HG03460 (cell line): ENCODE measurements around the gene TSKS.
"Not testable (repeated sequence)": the region's sequence is repeated elsewhere in the genome, so short reads cannot be mapped to it uniquely, and the experiment has no call there.

Experiments used
- ATAC-seq: cut with Tn5 transposase; IDR thresholded peaks from one replicate; pipeline ENCODE4 v1.9.1; 2021; ENCODE audit not compliant: unreplicated experiment

Gene TSKS

GRCh38 chr19:49727217-49728030 is 35.7 kb downstream of the TSKS start:
- ATAC-seq = no peak

DNA sequence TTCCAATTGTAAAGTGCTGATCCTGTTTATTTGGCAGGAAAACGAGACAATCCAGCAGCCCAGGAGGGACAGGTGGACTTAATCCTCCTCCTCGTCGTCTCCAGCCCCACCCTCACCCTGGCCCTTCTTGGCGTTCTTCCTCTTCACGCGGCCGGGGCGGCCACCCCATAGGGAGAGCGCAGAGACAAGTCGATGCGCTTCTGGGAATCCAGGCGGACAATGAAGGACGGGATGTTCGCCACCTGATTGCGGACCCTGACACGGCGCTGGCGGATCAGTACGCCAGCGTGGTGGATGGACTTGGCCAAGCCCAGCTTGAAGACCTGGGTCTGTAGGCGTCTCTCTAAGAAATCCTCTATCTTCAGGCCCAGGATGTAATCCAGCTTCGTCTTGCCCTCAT is 43.7 kb downstream of the TSKS start:
- not testable (repeated sequence) for ATAC-seq

DNA sequence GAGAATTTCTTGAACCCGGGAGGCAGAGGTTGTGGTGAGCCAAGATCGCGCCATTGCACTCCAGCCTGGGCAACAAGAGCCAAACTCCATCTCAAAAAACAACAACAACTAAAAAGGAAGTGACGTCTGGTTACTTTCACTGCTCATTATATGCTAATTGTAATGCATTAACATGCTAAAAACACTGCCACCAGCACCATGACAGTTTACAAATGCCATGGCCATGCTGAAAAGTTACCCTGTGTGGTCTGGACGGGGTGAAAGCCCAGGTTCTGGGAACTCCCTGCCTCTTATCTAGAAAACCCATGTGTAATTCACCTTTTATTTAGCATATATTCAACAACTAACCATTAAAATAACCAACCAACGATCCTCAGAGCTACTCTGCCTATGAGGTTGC is 44.1 kb downstream of the TSKS start:
- ATAC-seq = no peak

DNA sequence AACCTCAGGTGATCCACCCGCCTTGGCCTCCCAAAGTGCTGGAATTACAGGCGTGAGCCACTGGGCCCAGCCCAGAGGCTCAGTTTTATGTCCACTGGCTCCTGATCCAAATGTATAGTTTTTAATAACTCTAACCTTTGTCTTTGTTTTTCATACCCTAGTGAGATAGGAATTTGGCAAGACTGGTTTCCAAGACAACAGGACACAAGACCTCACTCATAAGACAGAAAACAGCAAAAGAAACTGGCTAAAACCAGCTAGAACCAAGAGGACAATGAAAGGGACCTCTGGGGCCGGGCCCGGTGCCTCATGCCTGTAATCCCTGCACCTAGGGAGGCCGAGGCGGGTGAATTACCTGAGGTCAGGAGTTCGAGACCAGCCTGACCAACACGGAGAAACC is 44.6 kb downstream of the TSKS start:
- ATAC-seq = no peak

DNA sequence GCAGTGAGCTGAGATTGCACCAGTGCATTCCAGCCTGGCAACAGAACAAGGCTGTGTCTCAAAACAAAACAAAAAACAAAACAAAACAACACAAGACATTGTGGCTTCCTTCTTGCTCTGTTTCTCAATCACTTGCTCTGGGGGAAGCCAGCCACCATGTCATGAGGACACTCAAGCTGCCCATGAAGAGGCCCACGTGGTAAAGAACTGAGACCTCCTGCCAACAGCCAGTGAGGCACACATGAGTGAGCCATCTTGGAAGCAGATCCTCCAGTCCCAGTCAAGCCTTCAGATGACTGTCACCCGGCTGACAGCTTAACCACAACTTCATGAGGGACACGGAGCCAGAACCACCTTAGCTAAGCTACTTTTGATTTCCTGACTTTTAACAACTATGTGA is 47.0 kb downstream of the TSKS start:
- no peak for ATAC-seq

- no peak for ATAC-seq
These were observed 49.8 kb downstream of the TSKS start for GRCh38 chr19:49713236-49713845.

DNA sequence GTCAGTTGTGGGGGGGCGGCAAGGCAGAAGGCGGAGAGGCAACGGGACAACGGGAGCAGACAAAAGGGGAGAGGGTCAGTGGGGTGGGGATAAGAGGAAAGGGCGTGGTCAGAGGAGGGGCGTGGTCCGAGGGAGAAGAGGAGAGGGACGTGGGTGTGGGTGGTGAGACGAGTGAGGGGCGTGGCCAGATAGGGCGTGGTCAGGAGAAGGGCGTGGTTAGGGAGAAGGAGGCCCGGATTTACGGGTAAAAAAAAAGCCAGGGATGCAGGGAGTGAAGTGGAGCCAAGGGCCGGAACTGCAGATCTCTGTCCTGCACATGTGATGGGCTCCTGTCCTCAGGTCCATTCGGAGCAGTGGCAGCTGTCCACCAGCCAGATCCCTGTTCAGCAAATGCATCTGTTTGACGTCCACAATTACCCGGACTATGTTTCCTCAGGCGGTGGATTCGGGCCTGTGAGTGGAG is 50.7 kb downstream of the TSKS start:
- no peak for ATAC-seq

DNA sequence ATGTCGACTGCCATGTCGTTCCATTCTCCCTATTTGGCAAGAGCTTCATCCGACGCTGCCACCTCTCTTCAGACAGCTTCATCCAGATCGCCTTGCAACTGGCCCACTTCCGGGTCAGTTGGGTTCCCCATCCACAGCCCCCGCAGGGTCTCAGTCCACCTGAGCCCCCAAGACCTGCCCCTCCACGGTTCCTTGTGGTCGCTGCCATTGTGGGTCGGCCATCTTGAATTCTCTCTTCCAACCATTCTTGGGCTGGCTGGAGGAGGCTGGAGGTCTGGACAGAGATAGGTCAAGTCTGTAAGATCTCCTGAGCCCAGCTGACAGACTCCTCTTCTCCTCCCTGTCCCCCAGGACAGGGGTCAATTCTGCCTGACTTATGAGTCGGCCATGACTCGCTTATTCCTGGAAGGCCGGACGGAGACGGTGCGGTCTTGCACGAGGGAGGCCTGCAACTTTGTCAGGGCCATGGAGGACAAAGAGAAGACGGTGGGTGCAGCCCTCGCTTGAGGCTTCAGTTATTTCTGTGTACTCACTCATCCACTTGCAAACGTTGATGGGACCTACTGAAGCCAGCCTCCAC is 52.6 kb downstream of the TSKS start:
- ATAC-seq = no peak

GRCh38 chr19:49705919-49706318 is 57.2 kb downstream of the TSKS start:
- ATAC-seq = no peak

GRCh38 chr19:49704888-49705642 is 58.0 kb downstream of the TSKS start:
- ATAC-seq = no peak

- ATAC-seq = no peak
These were observed 61.8 kb downstream of the TSKS start for GRCh38 chr19:49701271-49701786.

- ATAC-seq = no peak
These were observed 62.5 kb downstream of the TSKS start for GRCh38 chr19:49700563-49700962.

GRCh38 chr19:49699364-49699763 is 63.7 kb downstream of the TSKS start:
- no peak for ATAC-seq

DNA sequence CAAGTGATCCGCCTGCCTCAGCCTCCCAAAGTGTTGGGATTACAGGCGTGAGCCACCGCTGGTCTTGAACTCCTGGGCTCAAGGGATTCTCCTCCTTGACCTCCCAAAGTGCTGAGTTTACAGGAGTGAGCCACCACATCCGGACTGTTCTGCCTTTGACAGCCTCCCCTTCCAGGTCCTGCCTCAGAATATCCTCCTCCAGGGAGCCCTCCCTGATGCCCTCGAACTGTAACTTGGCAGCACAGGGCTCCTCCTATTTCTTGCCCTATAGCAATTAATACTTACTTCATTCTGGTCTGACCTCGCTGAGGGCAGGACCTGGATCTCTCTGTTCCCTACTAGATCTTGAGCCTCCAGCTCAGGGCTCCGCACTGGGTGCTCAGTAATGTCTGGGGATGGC is 66.2 kb downstream of the TSKS start:
- no peak for ATAC-seq

- ATAC-seq = no peak
These were observed 67.0 kb downstream of the TSKS start for GRCh38 chr19:49696115-49696514.

GRCh38 chr19:49692147-49692506 is 71.0 kb downstream of the TSKS start:
- no peak for ATAC-seq

DNA sequence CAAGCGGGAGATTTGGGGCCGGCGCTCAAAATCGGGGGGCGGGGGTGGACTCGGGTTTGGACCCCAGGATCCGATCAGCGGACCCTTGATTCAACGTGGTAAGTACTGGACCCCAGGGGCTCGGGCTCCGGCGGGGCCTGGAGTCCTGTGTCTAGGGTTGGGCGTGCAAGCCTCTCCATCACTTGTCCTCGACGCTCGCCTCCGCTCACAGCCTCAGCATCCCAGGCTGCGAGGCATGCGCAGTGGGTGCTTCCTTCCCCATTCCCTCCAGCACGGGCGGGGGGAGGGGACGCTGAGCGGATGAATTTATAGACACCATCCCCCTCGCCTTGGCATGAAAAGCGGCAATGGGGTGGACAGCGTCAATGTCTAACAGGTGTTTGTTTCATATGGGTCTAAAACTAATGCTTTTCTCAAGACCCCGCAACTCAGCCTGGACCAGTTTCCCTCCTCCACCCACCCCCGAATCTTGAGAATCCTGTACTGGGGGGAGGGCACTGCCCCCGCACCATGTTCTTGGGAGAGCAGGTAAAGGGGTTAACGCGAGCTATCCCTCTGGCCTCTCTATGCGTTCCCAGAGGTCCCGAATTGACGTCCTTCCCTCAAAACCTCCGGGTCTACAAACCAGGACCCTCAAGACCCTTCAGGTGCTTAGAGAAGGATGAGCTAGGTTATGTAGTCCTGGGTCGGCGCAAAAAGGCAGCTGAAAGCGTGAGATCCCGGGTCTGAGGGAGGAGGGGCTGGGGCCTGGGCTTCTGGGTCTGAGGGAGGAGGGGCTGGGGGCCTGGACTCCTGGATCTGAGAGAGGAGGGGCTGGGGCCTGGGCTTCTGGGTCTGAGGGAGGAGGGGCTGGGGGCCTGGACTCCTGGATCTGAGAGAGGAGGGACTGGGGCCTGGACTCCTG is 71.6 kb downstream of the TSKS start:
- ATAC-seq = no peak

- no peak for ATAC-seq
These were observed 72.4 kb downstream of the TSKS start, which contains the start of gene CPT1C for GRCh38 chr19:49690656-49691242. CPT1C (plus strand) TSS chr19:49691116; CDS start chr19:49692253, 1,137 bp downstream.

GRCh38 chr19:49690079-49690655 is 72.9 kb downstream of the TSKS start:
- ATAC-seq = no peak
